Stomach (tissue), 9 donors: Measurements from ENCODE around the gene NXN. TPM values are rescaled to one million over a fixed set of nuclear protein-coding genes. Genes with fewer than 3 reads are reported as not detected.

ENCODE experiments used
- DNase-seq, 2 donors: peaks; one replicate each; pipeline versions ENCODE4 v3.0.0 to v3.0.0-alpha.2; 2013 to 2019
- H3K27ac ChIP-seq, 5 donors: fragments of 200-600 bp in 4 of 5; sonication (generic) in 4 of 5; one replicate each; pipeline ENCODE4 v1.5.1; 2013 to 2019; ENCODE audit warnings: mild to moderate bottlenecking in 1 of 5, moderate library complexity in 1 of 5
- H3K27me3 ChIP-seq, 3 donors: fragments of 200-600 bp; sonication (generic); one replicate each; pipeline ENCODE4 v1.5.1; 2017 to 2019; ENCODE audit warnings: mixed run types in 1 of 3
- H3K36me3 ChIP-seq, 4 donors: fragments of 200-600 bp; sonication (generic); 1 replicate in 3 of 4; 2 replicates in 1 of 4; pipeline ENCODE4 v1.5.1; 2016 to 2019
- H3K4me1 ChIP-seq, 4 donors: fragments of 200-600 bp; sonication (generic); one replicate each; pipeline ENCODE4 v1.5.1; 2016 to 2019
- H3K4me3 ChIP-seq, 4 donors: fragments of 200-600 bp; sonication (generic) in 3 of 4; one replicate each; pipeline ENCODE4 v1.5.1; 2016 to 2019; ENCODE audit warnings: mild to moderate bottlenecking in 1 of 4
- H3K9me3 ChIP-seq, 4 donors: fragments of 200-600 bp; sonication (generic); one replicate each; pipeline ENCODE4 v1.5.1; 2016 to 2019
- EP300 ChIP-seq: sonication (generic); formaldehyde crosslinking; IDR thresholded peaks from one replicate; pipeline ENCODE4 v1.6.1; 2017; ENCODE audit warnings: antibody characterized with exemption
- POLR2A ChIP-seq, 4 donors: fragments of 450-650 bp; IDR thresholded peaks; one replicate each; pipeline ENCODE4 v1.6.1; 2016; ENCODE audit warnings: antibody characterized with exemption in 4 of 4, control low read depth in 2 of 4, mild to moderate bottlenecking in 1 of 4, moderate library complexity in 1 of 4
- POLR2AphosphoS5 ChIP-seq, 3 donors: sonication (generic); formaldehyde crosslinking; IDR thresholded peaks; one replicate each; pipeline ENCODE4 v1.6.1; 2016; ENCODE audit warnings: antibody characterized with exemption in 3 of 3
- WGBS, 5 donors: extraction: QIAGEN DNeasy Blood & Tissue Kit in 3 of 5; methylation state at CpG; one replicate each; pipeline versions ENCODE4 v1.1.5 to v1.1.7; 2013 to 2018; 5-methylcytosine and 5-hydroxymethylcytosine counted together
- intact Hi-C: fragments of 100-400 bp; cut with DNase I; formaldehyde crosslinking; loops from one replicate; pipeline ENCODE4 v1.15.1; 2023; ENCODE audit warnings: low total_unique reads
- polyA plus RNA-seq, 3 donors: library from polyadenylated mRNA; stranded (reverse); fragments of 200-250 nt; gene quantifications; one replicate each; pipeline ENCODE4 v1.2.3, GENCODE V29; 2013
- total RNA-seq, 5 donors: library from RNA; depleted of rRNA; stranded (reverse); fragments of >200 nt; gene quantifications; one replicate each; pipeline versions ENCODE4 v1.1.0 to v1.2.3, GENCODE V29; 2014 to 2016
- TF ChIP-seq, protein P1 (sequence below), 7 experiments: fragments of 450-650 bp in 4 of 7; fragments of 200-600 bp in 3 of 7; sonication (generic) in 3 of 7; IDR thresholded peaks; one replicate each; pipeline ENCODE4 v1.5.1; 2016 to 2019; ENCODE audit warnings: antibody characterized with exemption in 7 of 7, control low read depth in 2 of 7, mild to moderate bottlenecking in 1 of 7
- donor health status: healthy with polysubstance abuse.
- donor health status: Bipolar disorder and iron deficiency.
- donor health status: healthy.

Gene NXN
- total and polyA plus RNA-seq, 8 donors, result 17.9 to 47.8 (median 25.1) TPM

GRCh38 chr17:1006054-1006453 lies 26.5 kb upstream of the NXN start:
- Histone ChIP-seq H3K4me3 (peak overlapping the region; percentile 16 to 25 (median 20)), H3K36me3 (peaks cover 48 to 97% (median 93%) of the 10 kb centered on the region in 4 donors), H3K4me1 (peaks cover 54 to 86% (median 72%) of the 10 kb centered on the region in 4 donors), H3K27ac (peak overlapping the region; percentile 86 to 91 (median 89)), H3K9me3 (no peaks in the 10 kb centered on the region), H3K27me3 (no peaks in the 10 kb centered on the region)
- DNase-seq, result peak; percentile 81 to 87
- 28 to 51% (median 35%) methylated on average over 11 to 16 of the region's 16 CpGs for WGBS, 5 donors
- TF ChIP-seq POLR2AphosphoS5 (IDR thresholded peaks at IDR 0.05), result peak in 2 of 3 donors; percentile 30 to 52
- TF ChIP-seq POLR2A (IDR thresholded peaks at IDR 0.05), result no peak
- intact Hi-C loops, result loop anchor here (10.0 kb wide), 1 partner anchor 49 kb away; no protein-coding TSS in a partner anchor

GRCh38 chr17:1005361-1005946 lies 25.9 kb upstream of the NXN start:
- peaks cover 48 to 97% (median 93%) of the 10 kb centered on the region in 4 donors for H3K36me3 ChIP-seq
- intact Hi-C loops, result loop anchor here (10.0 kb wide), 1 partner anchor 49 kb away; no protein-coding TSS in a partner anchor
- 10 to 23% (median 16%) methylated on average over 23 of the region's 23 CpGs for WGBS, 5 donors
- peak overlapping the region; percentile 16 to 25 (median 20) for H3K4me3 ChIP-seq
- DNase-seq, result peak; percentile 85 to 91
- TF ChIP-seq EP300 (no peak), POLR2A (IDR thresholded peaks at IDR 0.05) (no peak), POLR2AphosphoS5 (IDR thresholded peaks at IDR 0.05) (peak; percentile 6 to 70 (median 31))
- TF ChIP-seq, protein P1, sequence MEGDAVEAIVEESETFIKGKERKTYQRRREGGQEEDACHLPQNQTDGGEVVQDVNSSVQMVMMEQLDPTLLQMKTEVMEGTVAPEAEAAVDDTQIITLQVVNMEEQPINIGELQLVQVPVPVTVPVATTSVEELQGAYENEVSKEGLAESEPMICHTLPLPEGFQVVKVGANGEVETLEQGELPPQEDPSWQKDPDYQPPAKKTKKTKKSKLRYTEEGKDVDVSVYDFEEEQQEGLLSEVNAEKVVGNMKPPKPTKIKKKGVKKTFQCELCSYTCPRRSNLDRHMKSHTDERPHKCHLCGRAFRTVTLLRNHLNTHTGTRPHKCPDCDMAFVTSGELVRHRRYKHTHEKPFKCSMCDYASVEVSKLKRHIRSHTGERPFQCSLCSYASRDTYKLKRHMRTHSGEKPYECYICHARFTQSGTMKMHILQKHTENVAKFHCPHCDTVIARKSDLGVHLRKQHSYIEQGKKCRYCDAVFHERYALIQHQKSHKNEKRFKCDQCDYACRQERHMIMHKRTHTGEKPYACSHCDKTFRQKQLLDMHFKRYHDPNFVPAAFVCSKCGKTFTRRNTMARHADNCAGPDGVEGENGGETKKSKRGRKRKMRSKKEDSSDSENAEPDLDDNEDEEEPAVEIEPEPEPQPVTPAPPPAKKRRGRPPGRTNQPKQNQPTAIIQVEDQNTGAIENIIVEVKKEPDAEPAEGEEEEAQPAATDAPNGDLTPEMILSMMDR (IDR thresholded peaks at IDR 0.05), result no peak
- peak overlapping the region; percentile 86 to 91 (median 89) for H3K27ac ChIP-seq
- no peaks in the 10 kb centered on the region for H3K27me3 ChIP-seq
- H3K4me1 ChIP-seq, result peaks cover 59 to 92% (median 78%) of the 10 kb centered on the region in 4 donors
- no peaks in the 10 kb centered on the region for H3K9me3 ChIP-seq

GRCh38 chr17:1004769-1005295 lies 25.3 kb upstream of the NXN start:
- Histone ChIP-seq H3K36me3 (peaks cover 48 to 97% (median 93%) of the 10 kb centered on the region in 4 donors), H3K27ac (peak overlapping the region; percentile 86 to 91 (median 89)), H3K9me3 (no peaks in the 10 kb centered on the region), H3K4me1 (peaks cover 59 to 96% (median 81%) of the 10 kb centered on the region in 4 donors), H3K27me3 (no peaks in the 10 kb centered on the region), H3K4me3 (no peak overlapping the region)
- TF ChIP-seq, protein P1 (IDR thresholded peaks at IDR 0.05), result no peak
- peak in 1 of 3 donors; percentile 25 for TF ChIP-seq POLR2AphosphoS5 (IDR thresholded peaks at IDR 0.05)
- no peak for TF ChIP-seq POLR2A (IDR thresholded peaks at IDR 0.05)
- TF ChIP-seq EP300, result no peak
- 27 to 61% (median 44%) methylated on average over 10 to 13 of the region's 13 CpGs for WGBS, 5 donors
- intact Hi-C loops, result loop anchor here (10.0 kb wide), 1 partner anchor 50 kb away; no protein-coding TSS in a partner anchor
- peak; percentile 33 to 51 for DNase-seq

GRCh38 chr17:1003972-1004768 lies 24.6 kb upstream of the NXN start:
- TF ChIP-seq, protein P1 (IDR thresholded peaks at IDR 0.05), result no peak
- peak in 2 of 3 donors; percentile 35 to 68 for TF ChIP-seq POLR2AphosphoS5 (IDR thresholded peaks at IDR 0.05)
- peak overlapping the region; percentile 86 to 91 (median 89) for H3K27ac ChIP-seq
- H3K27me3 ChIP-seq, result no peaks in the 10 kb centered on the region
- WGBS, 5 donors, result 21 to 53% (median 35%) methylated on average over 21 to 30 of the region's 30 CpGs
- H3K4me1 ChIP-seq, result peaks cover 59 to 95% (median 83%) of the 10 kb centered on the region in 4 donors
- H3K36me3 ChIP-seq, result peaks cover 47 to 97% (median 92%) of the 10 kb centered on the region in 4 donors
- no peak overlapping the region for H3K4me3 ChIP-seq
- peak; percentile 69 to 71 for DNase-seq
- intact Hi-C loops, result loop anchor here (10.0 kb wide), 1 partner anchor 51 kb away; no protein-coding TSS in a partner anchor
- no peaks in the 10 kb centered on the region for H3K9me3 ChIP-seq
